ENCODE results near the gene LECT2. TPM values are rescaled to one million over a fixed set of nuclear protein-coding genes. Genes with fewer than 3 reads are reported as not detected.

The LECT2 gene
- polyA plus RNA-seq, 1 donor (not counting 4 experiments of a cell fraction or from before 2014, with no cell fraction given): not detected

DNA sequence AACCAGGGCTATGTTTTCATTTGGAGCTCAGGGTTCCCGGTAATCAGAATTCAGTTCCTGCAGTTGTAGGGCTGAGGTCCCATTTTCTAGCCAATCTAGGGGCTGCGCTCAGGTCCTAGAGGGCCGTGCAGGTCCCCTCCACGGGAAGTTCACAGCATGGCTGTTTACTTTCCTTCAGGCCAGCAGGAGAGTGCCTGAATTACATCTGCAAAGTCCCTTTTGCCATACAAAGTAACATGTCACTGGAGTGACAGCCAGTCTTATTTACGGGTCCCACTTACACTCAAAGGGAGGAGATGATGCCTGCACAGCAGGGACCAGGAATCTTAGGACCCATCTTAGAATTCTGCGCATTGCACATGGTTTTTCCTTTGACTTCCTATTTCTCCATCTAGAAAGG lies 44.1 kb upstream of the LECT2 start:
- Histone ChIP-seq H3K79me2 (ENCODE audit: control insufficient read depth, insufficient read depth, low read length) (no peaks in the 10 kb centered on the region), H2AFZ (ENCODE audit: control insufficient read depth, low read length) (no peak overlapping the region), H3K9me3 (ENCODE audit: control insufficient read depth, low read depth, low read length) (no peaks in the 10 kb centered on the region), H3K9ac (ENCODE audit: control insufficient read depth, extremely low read depth, insufficient read depth, low read length) (no peak overlapping the region), H3K36me3 (ENCODE audit: control insufficient read depth in 2 of 2, extremely low read depth in 1 of 2, insufficient read depth in 2 of 2, low read length in 2 of 2) (no peaks in the 10 kb centered on the region), H3K27me3 (ENCODE audit: control insufficient read depth, extremely low read depth, insufficient read depth, low read length) (no peaks in the 10 kb centered on the region), H3K4me1 (ENCODE audit: control insufficient read depth, extremely low read depth, insufficient read depth, low read length) (peaks cover 7% of the 10 kb centered on the region), H3K27ac (ENCODE audit: control insufficient read depth, insufficient read depth, low read length) (no peak overlapping the region), H3K4me2 (ENCODE audit: control insufficient read depth, extremely low read depth, insufficient read depth, low read depth, low read length) (no peak overlapping the region), H4K20me1 (ENCODE audit: control insufficient read depth, extremely low read depth, insufficient read depth, low read length) (no peaks in the 10 kb centered on the region), H3K9me1 (ENCODE audit: control insufficient read depth, extremely low read depth, insufficient read depth, low read length) (no peaks in the 10 kb centered on the region), H3K4me3 (ENCODE audit: control insufficient read depth in 2 of 3, extremely low read depth in 1 of 3, insufficient read depth in 2 of 3, low read depth in 1 of 3, low read length in 3 of 3) (no peak overlapping the region)
- DNase-seq (ENCODE audit: low read depth, low spot score) (no peak), FAIRE-seq (no peak)
- dilution Hi-C loops (cut with MboI; ENCODE audit: extremely low pct_ligation_motif_present, low sequenced_read_pairs): no loop called here
- TF ChIP-seq CTCF (optimal IDR thresholded peaks at IDR 0.05 in 1 of 3, IDR thresholded peaks at IDR 0.05 in 1 of 3, conservative IDR thresholded peaks at IDR 0.05 in 1 of 3; ENCODE audit: extremely low read depth in 1 of 3, insufficient read depth in 2 of 3, low read length in 3 of 3) (no peak), EZH2 (IDR thresholded peaks at IDR 0.05; ENCODE audit: low read length) (no peak)

- dilution Hi-C loops (cut with MboI; ENCODE audit: extremely low pct_ligation_motif_present, low sequenced_read_pairs): no loop called here
- Histone ChIP-seq H3K36me3 (ENCODE audit: control insufficient read depth in 2 of 2, extremely low read depth in 1 of 2, insufficient read depth in 2 of 2, low read length in 2 of 2) (no peaks in the 10 kb centered on the region), H3K9ac (ENCODE audit: control insufficient read depth, extremely low read depth, insufficient read depth, low read length) (no peak overlapping the region), H3K79me2 (ENCODE audit: control insufficient read depth, insufficient read depth, low read length) (no peaks in the 10 kb centered on the region), H3K27me3 (ENCODE audit: control insufficient read depth, extremely low read depth, insufficient read depth, low read length) (no peaks in the 10 kb centered on the region), H2AFZ (ENCODE audit: control insufficient read depth, low read length) (no peak overlapping the region), H3K4me1 (ENCODE audit: control insufficient read depth, extremely low read depth, insufficient read depth, low read length) (peaks cover 7% of the 10 kb centered on the region), H3K9me1 (ENCODE audit: control insufficient read depth, extremely low read depth, insufficient read depth, low read length) (no peaks in the 10 kb centered on the region), H3K27ac (ENCODE audit: control insufficient read depth, insufficient read depth, low read length) (no peak overlapping the region), H3K4me3 (ENCODE audit: control insufficient read depth in 2 of 3, extremely low read depth in 1 of 3, insufficient read depth in 2 of 3, low read depth in 1 of 3, low read length in 3 of 3) (no peak overlapping the region), H3K4me2 (ENCODE audit: control insufficient read depth, extremely low read depth, insufficient read depth, low read depth, low read length) (no peak overlapping the region), H4K20me1 (ENCODE audit: control insufficient read depth, extremely low read depth, insufficient read depth, low read length) (no peaks in the 10 kb centered on the region), H3K9me3 (ENCODE audit: control insufficient read depth, low read depth, low read length) (no peaks in the 10 kb centered on the region)
- DNase-seq (ENCODE audit: low read depth, low spot score) (no peak), FAIRE-seq (no peak)
- TF ChIP-seq EZH2 (IDR thresholded peaks at IDR 0.05; ENCODE audit: low read length) (no peak), CTCF (optimal IDR thresholded peaks at IDR 0.05 in 1 of 3, IDR thresholded peaks at IDR 0.05 in 1 of 3, conservative IDR thresholded peaks at IDR 0.05 in 1 of 3; ENCODE audit: extremely low read depth in 1 of 3, insufficient read depth in 2 of 3, low read length in 3 of 3) (no peak)
These were observed 43.0 kb upstream of the LECT2 start for GRCh38 chr5:135997673-135998335.
